ENCODE measurements around the gene GNAT1.
"Not testable (repeated sequence)": the region's sequence is repeated elsewhere in the genome, so short reads cannot be mapped to it uniquely, and the experiment has no call there.

GNAT1 gene

DNA sequence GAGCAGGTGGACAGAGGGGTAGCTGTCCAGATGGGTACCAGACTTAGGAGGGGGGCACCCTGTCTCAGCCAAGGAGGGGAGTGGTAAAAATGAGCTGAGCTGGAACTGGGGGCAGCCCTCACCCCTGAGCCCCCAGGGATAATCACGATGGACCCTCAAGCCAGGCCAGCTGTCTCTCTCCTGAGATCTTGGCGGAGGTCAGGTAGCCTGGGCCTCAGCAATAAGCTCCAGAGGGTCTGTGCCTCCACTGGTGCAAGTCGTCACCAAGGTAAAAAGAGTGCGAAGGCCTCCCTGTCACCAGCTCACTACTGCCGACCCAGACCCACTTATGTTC is 18.7 kb downstream of the GNAT1 start:
- TF ChIP-seq POLR2AphosphoS5 (IDR thresholded peaks at IDR 0.05; ENCODE audit: low read depth, low read length) = no peak
- no peak for TF ChIP-seq POLR2A (IDR thresholded peaks at IDR 0.05; ENCODE audit: low read depth, low read length)
- no peak for TF ChIP-seq TAF1 (IDR thresholded peaks at IDR 0.05; ENCODE audit: borderline replicate concordance, low read depth, low read length)

DNA sequence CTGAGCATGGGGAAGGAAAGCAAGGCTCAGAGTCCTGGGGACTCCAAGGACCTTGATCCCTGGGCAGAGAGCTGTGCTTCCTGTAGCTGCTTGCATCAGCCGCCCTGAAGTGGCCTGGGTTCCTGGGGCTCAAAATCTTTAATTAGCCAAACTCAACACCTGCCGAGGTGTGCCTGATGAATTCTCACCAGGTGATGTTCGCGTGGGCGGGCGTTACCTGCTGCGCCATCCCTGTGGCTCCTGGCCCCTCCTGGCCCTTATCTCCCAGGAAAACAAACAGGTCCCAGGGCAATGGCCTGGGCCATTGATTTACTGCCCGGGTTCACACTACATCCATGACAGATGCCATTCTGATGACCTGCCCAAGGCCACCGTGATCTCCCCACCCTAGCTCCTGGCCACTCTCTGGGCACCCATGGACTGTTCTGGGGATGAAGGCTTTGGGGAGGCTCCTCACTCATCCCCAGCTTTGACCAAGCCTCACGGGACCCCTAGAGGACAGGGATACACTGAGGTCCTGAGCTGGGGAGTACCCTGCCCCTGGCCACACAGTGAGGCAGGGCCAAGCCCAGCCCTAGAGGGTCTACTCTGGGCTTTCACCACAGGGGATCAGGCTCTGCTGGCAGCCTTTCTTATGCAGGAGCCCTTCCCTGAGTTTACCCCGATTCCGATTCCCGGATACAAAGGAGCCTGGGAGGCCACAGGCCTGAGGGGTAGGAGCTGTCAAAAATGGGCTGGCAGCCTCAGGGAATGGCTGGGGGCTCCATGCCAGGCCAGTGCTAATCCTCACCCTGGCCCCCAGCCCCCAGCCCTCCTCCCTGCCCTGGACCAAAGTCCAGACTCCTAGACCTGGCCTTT is 19.3 kb downstream of the GNAT1 start:
- DNase-seq (ENCODE audit: insufficient read length) (no peak), FAIRE-seq (no peak)
- TF ChIP-seq TAF1 (IDR thresholded peaks at IDR 0.05; ENCODE audit: borderline replicate concordance, low read depth, low read length) (no peak), POLR2AphosphoS5 (IDR thresholded peaks at IDR 0.05; ENCODE audit: low read depth, low read length) (no peak), POLR2A (IDR thresholded peaks at IDR 0.05; ENCODE audit: low read depth, low read length) (no peak)

More for the DNA sequence above, 18.7 kb downstream of the GNAT1 start:
- no peak for DNase-seq (ENCODE audit: insufficient read length)
- FAIRE-seq = no peak

DNA sequence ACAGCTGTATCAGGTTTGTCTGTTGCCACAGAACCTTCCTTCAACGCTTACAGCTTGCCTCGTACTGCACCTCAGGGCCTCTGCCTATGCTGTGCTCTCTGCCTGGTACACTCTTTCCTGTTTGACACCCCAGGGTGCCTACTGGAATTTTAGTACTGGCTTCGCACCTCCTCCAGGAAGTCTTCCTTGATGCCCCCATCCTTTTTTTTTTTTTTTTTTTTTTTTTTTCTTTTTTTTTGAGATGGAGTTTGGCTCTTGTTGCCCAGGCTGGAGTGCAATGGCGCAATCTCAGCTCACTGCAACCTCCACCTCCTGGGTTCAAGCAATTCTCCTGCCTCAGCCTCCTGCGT is 19.9 kb downstream of the GNAT1 start:
- FAIRE-seq; DNase-seq (ENCODE audit: insufficient read length): not testable (repeated sequence)

DNA sequence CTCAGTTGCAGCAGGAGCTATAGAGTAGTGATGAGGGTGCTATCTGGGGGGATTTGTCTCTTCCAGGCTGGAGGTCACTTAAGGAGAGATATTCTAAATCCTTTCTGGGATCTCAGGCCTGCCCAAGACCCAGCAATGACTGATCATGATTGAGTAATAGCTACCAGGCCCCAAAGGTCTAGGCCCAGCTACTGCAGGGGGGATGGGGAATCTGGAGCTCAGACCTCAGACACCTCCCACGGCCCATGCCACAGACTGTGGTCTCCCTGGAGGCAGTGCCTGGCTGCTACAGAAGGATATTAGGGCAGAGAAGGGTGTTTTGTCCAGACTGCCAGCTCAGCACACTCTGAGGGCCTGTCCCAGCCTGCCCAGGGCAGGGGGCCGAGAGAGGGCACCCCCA is 20.5 kb downstream of the GNAT1 start:
- no peak for DNase-seq (ENCODE audit: insufficient read length)
- no peak for TF ChIP-seq TAF1 (IDR thresholded peaks at IDR 0.05; ENCODE audit: borderline replicate concordance, low read depth, low read length)
- no peak for TF ChIP-seq POLR2AphosphoS5 (IDR thresholded peaks at IDR 0.05; ENCODE audit: low read depth, low read length)
- TF ChIP-seq POLR2A (IDR thresholded peaks at IDR 0.05; ENCODE audit: low read depth, low read length) = no peak
- no peak for FAIRE-seq

DNA sequence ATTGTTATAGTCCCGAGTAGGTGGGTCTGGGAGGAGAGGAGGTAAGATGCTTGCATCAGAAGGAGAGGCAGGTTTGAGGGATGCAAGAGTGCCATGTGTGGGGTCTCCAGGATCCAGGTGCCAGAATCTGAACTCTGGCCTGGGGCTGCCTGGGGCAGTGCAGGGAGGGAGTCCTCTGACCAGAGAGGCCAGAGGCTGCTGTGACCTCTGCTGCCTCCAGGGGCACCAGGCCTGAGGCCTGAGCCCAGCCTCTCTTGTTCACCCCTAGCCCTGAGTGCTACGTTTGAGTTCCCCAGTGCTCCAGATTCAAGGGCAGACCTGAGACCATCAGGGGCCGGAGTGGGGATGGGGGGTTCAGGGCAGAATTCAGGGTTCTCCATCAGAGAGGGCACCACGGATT is 21.1 kb downstream of the GNAT1 start:
- FAIRE-seq (no peak), DNase-seq (ENCODE audit: insufficient read length) (no peak)
- no peak for TF ChIP-seq POLR2AphosphoS5 (IDR thresholded peaks at IDR 0.05; ENCODE audit: low read depth, low read length)
- TF ChIP-seq TAF1 (IDR thresholded peaks at IDR 0.05; ENCODE audit: borderline replicate concordance, low read depth, low read length) = no peak
- no peak for TF ChIP-seq POLR2A (IDR thresholded peaks at IDR 0.05; ENCODE audit: low read depth, low read length)

DNA sequence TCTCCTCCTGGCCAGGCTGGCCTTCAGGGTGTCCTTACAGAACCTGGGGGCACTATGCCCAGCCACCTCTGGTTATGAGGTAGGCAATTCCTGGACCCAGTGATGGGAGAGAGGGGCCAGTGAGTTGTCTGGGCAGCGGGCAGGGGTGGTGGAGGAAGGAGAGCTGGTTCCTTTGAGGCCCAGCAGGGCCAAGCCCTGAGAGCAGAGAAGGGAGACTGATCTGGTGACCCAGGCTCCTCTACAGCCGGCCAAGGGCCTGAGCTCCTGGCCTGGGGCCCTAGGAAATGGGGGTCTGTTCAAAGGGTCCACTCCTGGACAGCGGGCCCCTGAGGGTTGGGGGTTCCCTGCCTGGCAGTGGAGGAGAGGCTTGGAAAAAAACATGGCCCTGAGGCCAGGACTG is 21.6 kb downstream of the GNAT1 start:
- no peak for DNase-seq (ENCODE audit: insufficient read length)
- no peak for FAIRE-seq
- TF ChIP-seq POLR2AphosphoS5 (IDR thresholded peaks at IDR 0.05; ENCODE audit: low read depth, low read length) (no peak), TAF1 (IDR thresholded peaks at IDR 0.05; ENCODE audit: borderline replicate concordance, low read depth, low read length) (no peak), POLR2A (IDR thresholded peaks at IDR 0.05; ENCODE audit: low read depth, low read length) (no peak)

DNA sequence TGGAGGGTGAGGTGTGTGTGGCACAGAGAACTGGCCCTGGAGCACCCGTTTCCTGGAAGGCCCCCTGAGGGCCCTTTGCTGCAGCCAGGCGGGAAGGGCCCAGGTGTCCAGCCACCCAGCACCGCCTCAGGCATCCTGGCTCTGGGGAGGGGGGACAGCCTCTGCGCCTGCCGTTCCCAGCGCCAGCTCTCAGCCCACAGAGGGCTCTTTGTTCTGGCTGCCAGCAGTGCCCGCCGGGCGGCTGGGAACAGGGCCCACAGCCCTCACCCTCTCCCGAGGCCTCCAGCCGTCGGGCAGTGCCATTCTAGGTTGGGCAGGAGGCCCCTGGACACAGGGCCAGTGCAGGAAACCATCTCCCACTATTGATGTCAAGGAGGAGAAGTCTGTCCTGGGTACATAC is 22.0 kb downstream of the GNAT1 start:
- FAIRE-seq (no peak), DNase-seq (ENCODE audit: insufficient read length) (no peak)
- TF ChIP-seq TAF1 (IDR thresholded peaks at IDR 0.05; ENCODE audit: borderline replicate concordance, low read depth, low read length) = no peak
- no peak for TF ChIP-seq POLR2A (IDR thresholded peaks at IDR 0.05; ENCODE audit: low read depth, low read length)
- no peak for TF ChIP-seq POLR2AphosphoS5 (IDR thresholded peaks at IDR 0.05; ENCODE audit: low read depth, low read length)

DNA sequence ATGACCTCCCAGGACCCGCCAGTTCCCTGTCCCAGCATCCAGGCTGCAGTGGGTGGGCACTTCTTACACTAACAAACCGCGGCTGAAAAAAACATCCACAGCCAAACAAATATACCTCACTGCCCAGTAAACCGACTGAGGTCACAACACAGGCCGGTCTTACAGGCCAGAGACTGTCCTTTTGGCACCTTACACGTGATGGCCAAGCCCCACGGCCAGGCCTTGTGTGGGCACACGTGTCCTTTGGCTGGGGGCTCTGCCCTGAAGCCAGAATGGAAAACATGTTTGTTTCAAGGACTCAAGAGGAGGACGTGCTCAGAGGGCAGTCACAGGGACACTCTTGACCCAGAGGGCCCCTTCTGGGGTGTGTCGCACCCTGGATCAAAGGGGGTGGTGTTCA is 23.4 kb downstream of the GNAT1 start:
- FAIRE-seq (no peak), DNase-seq (ENCODE audit: insufficient read length) (no peak)
- no peak for TF ChIP-seq POLR2A (IDR thresholded peaks at IDR 0.05; ENCODE audit: low read depth, low read length)
- no peak for TF ChIP-seq TAF1 (IDR thresholded peaks at IDR 0.05; ENCODE audit: borderline replicate concordance, low read depth, low read length)
- TF ChIP-seq POLR2AphosphoS5 (IDR thresholded peaks at IDR 0.05; ENCODE audit: low read depth, low read length) = no peak

DNA sequence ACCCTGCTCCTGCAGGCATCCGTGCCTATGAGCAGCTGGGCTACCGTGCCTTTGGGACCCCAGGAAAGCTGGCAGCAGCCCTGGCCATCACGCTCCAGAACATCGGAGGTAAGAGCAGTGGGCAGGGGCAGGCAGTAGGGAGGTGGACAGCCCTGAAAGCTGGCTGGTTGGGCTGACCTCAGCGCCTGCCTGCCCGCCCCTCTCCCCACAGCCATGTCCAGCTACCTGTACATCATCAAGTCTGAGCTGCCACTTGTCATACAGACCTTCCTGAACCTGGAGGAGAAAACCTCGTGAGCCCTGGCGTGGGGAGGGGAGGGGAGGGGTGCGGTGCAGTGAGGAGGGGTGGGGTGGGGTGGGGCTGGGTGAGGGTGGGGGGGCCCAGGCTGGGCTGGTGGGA is 24.1 kb downstream of the GNAT1 start:
- FAIRE-seq (no peak), DNase-seq (ENCODE audit: insufficient read length) (no peak)
- no peak for TF ChIP-seq POLR2A (IDR thresholded peaks at IDR 0.05; ENCODE audit: low read depth, low read length)
- no peak for TF ChIP-seq TAF1 (IDR thresholded peaks at IDR 0.05; ENCODE audit: borderline replicate concordance, low read depth, low read length)
- no peak for TF ChIP-seq POLR2AphosphoS5 (IDR thresholded peaks at IDR 0.05; ENCODE audit: low read depth, low read length)

DNA sequence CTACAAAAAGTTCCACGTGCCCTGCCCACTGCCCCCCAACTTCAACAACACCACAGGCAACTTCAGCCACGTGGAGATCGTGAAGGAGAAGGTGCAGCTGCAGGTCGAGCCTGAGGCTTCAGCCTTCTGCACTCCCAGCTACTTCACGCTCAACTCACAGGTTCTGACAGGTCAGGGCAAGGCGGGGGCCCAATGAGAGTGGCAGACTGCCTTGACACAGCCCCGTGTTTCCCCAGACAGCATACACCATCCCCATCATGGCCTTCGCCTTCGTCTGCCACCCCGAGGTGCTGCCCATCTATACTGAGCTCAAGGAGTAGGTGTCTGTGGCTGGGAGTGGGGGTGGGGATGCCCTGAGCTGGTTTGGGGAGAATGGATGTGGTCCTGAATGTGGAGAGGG is 26.3 kb downstream of the GNAT1 start:
- FAIRE-seq (no peak), DNase-seq (ENCODE audit: insufficient read length) (no peak)
- TF ChIP-seq TAF1 (IDR thresholded peaks at IDR 0.05; ENCODE audit: borderline replicate concordance, low read depth, low read length) = no peak
- no peak for TF ChIP-seq POLR2AphosphoS5 (IDR thresholded peaks at IDR 0.05; ENCODE audit: low read depth, low read length)
- no peak for TF ChIP-seq POLR2A (IDR thresholded peaks at IDR 0.05; ENCODE audit: low read depth, low read length)

DNA sequence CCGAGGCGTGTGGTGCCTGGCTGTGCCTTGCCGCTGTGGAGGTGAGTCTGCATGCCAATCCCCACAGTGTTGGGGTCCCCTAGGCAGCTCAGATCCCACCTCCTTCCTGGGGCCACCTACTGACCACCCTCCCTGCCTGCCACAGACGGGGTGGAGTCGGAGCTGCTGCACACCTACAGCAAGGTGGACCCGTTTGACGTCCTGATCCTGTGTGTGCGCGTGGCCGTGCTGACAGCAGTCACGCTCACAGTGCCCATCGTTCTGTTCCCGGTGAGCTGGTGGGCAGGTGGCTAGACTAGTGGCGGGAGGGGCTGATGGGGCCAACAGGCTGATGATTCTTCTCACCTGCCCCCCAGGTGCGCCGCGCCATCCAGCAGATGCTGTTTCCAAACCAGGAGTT is 27.0 kb downstream of the GNAT1 start:
- FAIRE-seq = no peak
- no peak for DNase-seq (ENCODE audit: insufficient read length)
- TF ChIP-seq POLR2A (IDR thresholded peaks at IDR 0.05; ENCODE audit: low read depth, low read length) (no peak), TAF1 (IDR thresholded peaks at IDR 0.05; ENCODE audit: borderline replicate concordance, low read depth, low read length) (no peak), POLR2AphosphoS5 (IDR thresholded peaks at IDR 0.05; ENCODE audit: low read depth, low read length) (no peak)

DNA sequence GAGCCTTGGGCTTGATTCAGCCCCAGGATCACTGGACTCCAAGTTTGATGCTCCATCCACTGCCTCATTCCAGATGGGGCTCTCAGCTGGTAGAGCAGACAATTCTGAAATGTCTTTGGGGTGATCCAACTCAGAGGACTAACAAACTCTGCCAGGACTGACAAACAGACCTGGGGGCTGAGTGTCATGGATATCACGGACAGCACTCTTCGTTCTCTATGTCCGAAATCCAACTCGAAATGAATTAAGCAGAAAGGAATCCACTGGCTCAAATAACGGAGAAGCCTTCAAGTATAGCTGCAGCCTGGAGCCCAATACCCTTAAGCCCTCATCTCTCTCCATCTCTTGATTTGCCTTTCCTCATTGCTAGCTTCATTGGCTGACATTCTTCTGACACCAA is 27.9 kb downstream of the GNAT1 start:
- no peak for FAIRE-seq

More for the DNA sequence above, 27.9 kb downstream of the GNAT1 start:
- no peak for DNase-seq (ENCODE audit: insufficient read length)
- TF ChIP-seq TAF1 (IDR thresholded peaks at IDR 0.05; ENCODE audit: borderline replicate concordance, low read depth, low read length) (no peak), POLR2A (IDR thresholded peaks at IDR 0.05; ENCODE audit: low read depth, low read length) (no peak), POLR2AphosphoS5 (IDR thresholded peaks at IDR 0.05; ENCODE audit: low read depth, low read length) (no peak)
